Pancreas (tissue), 10 donors: ENCODE measurements around the gene ACSS1. TPM values are rescaled to one million over a fixed set of nuclear protein-coding genes. Genes with fewer than 3 reads are reported as not detected.

ENCODE experiments used
- ATAC-seq, 4 donors: fragments of 200-7000 bp; cut with Tn5 transposase; one replicate each; pipeline versions ENCODE4 v1.8.0 to v1.9.1; 2020; ENCODE audit warnings: mild to moderate bottlenecking in 4 of 4, moderate library complexity in 4 of 4
- DNase-seq, 6 donors: peaks; one replicate each; pipeline ENCODE4 v3.0.0-alpha.2; 2020
- FAIRE-seq: peaks from 2 replicates; lab custom pipeline; 2012; peaks lifted over from hg19 to GRCh38; lab: Jason Lieb, UNC
- H3K27ac ChIP-seq, 4 donors: fragments of 200-600 bp; sonication (generic); 1 replicate in 3 of 4; 2 replicates in 1 of 4; pipeline versions ENCODE4 v1.5.0 to v1.8.0; 2020
- H3K27me3 ChIP-seq, 4 donors: fragments of 200-600 bp; one replicate each; pipeline ENCODE4 v1.8.0; 2021
- H3K36me3 ChIP-seq, 3 donors: fragments of 200-600 bp; sonication (generic) in 1 of 3; one replicate each; pipeline versions ENCODE4 v1.5.0 to v1.8.0; 2020 to 2021
- H3K4me1 ChIP-seq, 3 donors: fragments of 200-600 bp; one replicate each; pipeline ENCODE4 v1.8.0; 2021
- H3K4me3 ChIP-seq, 4 donors: fragments of 200-600 bp; sonication (generic) in 2 of 4; one replicate each; pipeline versions ENCODE4 v1.5.0 to v1.8.0; 2020 to 2021
- H3K9me3 ChIP-seq, 4 donors: fragments of 200-600 bp; one replicate each; pipeline ENCODE4 v1.8.0; 2021
- WGBS, 2 donors: extraction: QIAGEN DNeasy Blood & Tissue Kit; methylation state at CpG; one replicate each; pipeline ENCODE4 v1.1.7; 2013; 5-methylcytosine and 5-hydroxymethylcytosine counted together
- intact Hi-C, 3 donors: fragments of 100-400 bp; cut with DNase I; formaldehyde crosslinking; loops; one replicate each; pipeline versions ENCODE4 v1.11.1 to v1.14.2; 2022
- polyA plus RNA-seq, 2 donors: library from polyadenylated mRNA; stranded (reverse); fragments of 200-250 nt; gene quantifications; one replicate each; pipeline ENCODE4 v1.2.3, GENCODE V29; 2013
- total RNA-seq, 6 donors: library from RNA; stranded (reverse); fragmentation: NEBNext Ultra II Directional in 4 of 6; extraction: Animal tissue kit (Norgen Biotek cat#: 25700) in 4 of 6; gene quantifications; one replicate each; pipeline versions ENCODE4 v1.2.1 to v1.2.4, GENCODE V29; 2021 to 2023
- TF ChIP-seq, protein P1 (sequence below), 4 donors: fragments of 200-600 bp; sonication (generic) in 3 of 4; IDR thresholded peaks; one replicate each; pipeline versions ENCODE4 v1.5.0 to v1.8.0; 2021; ENCODE audit warnings: antibody characterized with exemption in 4 of 4
- donor health status: healthy with polysubstance abuse.
- donor health status: DM: no; HTN: no; CAD: no; lungs with moderate emphysema.
- donor health status: DM: no; HTN: no; CAD: no.
- donor health status: control.
- donor health status: control.
- donor health status: Bipolar disorder and iron deficiency.
- donor health status: DM: yes; HTN: yes; CAD: no.
- donor health status: DM: no; HTN: no; CAD: no.
- donor health status: DM: no; HTN: no; CAD: no.
- donor health status: DM: yes; HTN: yes; CAD: no.

Gene ACSS1
- total and polyA plus RNA-seq, 8 donors: 30.4 to 47.2 (median 36.0) TPM

DNA sequence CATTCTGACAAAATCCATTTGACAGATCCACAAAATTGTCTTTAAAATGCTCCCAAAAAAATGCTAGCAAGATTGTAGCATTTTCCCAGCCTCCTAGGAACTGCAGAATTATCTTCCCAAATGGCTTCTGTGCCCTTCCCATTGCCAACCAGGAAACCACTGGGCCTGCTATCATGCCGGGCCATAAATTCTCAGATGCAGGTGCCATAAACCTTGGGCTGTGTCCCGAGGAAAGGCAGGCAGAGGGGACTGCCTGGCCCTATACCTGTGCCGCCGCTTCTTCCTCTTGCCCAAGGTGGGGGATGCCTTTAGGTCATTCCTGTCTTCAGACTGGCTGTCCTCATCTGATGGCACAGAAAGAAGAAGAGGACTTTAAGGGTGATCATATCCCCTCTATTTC is 21.2 kb upstream of the ACSS1 start:
- H3K36me3 ChIP-seq: no peaks in the 10 kb centered on the region
- TF ChIP-seq, protein P1, sequence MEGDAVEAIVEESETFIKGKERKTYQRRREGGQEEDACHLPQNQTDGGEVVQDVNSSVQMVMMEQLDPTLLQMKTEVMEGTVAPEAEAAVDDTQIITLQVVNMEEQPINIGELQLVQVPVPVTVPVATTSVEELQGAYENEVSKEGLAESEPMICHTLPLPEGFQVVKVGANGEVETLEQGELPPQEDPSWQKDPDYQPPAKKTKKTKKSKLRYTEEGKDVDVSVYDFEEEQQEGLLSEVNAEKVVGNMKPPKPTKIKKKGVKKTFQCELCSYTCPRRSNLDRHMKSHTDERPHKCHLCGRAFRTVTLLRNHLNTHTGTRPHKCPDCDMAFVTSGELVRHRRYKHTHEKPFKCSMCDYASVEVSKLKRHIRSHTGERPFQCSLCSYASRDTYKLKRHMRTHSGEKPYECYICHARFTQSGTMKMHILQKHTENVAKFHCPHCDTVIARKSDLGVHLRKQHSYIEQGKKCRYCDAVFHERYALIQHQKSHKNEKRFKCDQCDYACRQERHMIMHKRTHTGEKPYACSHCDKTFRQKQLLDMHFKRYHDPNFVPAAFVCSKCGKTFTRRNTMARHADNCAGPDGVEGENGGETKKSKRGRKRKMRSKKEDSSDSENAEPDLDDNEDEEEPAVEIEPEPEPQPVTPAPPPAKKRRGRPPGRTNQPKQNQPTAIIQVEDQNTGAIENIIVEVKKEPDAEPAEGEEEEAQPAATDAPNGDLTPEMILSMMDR (IDR thresholded peaks at IDR 0.05): no peak
- H3K27ac ChIP-seq: no peak overlapping the region
- WGBS, 2 donors: 72 to 75% methylated on average over 4 of the region's 4 CpGs
- DNase-seq (no peak), ATAC-seq (no peak), FAIRE-seq (no peak)
- no peak overlapping the region for H3K4me3 ChIP-seq
- peaks cover 4 to 15% (median 10%) of the 10 kb centered on the region in 3 donors for H3K4me1 ChIP-seq
- H3K27me3 ChIP-seq: peaks cover 0 to 29% (median 9%) of the 10 kb centered on the region in 4 donors
- intact Hi-C loops: no loop called here
- no peaks in the 10 kb centered on the region for H3K9me3 ChIP-seq

DNA sequence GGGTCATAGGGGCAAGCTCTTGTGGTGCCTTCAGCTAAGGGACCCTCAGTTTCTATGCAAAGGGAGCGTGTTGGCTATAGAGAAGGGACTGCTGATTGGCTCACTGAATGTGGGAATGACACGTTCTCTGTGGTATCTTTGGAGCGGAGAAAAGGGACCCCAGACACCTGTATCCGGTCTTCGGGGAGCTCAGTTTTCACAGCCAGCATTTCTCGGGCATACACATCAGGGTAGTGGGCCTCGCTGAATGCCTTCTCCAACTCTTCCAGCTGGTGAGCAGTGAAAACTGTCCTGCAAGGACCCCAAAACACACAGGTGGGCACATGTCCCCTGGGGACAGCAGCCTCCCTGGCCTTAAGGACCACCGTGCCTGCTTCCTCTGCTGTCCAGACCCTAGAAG is 20.7 kb upstream of the ACSS1 start:
- no peak overlapping the region for H3K4me3 ChIP-seq
- H3K27me3 ChIP-seq: peaks cover 0 to 28% (median 9%) of the 10 kb centered on the region in 4 donors
- TF ChIP-seq, protein P1 (IDR thresholded peaks at IDR 0.05): no peak
- intact Hi-C loops: no loop called here
- H3K36me3 ChIP-seq: no peaks in the 10 kb centered on the region
- no peak for FAIRE-seq
- WGBS, 2 donors: 73 to 86% methylated on average over 8 of the region's 8 CpGs
- no peak for ATAC-seq
- DNase-seq: no peak
- H3K27ac ChIP-seq: no peak overlapping the region
- H3K4me1 ChIP-seq: peaks cover 0 to 13% (median 6%) of the 10 kb centered on the region in 3 donors
- no peaks in the 10 kb centered on the region for H3K9me3 ChIP-seq

DNA sequence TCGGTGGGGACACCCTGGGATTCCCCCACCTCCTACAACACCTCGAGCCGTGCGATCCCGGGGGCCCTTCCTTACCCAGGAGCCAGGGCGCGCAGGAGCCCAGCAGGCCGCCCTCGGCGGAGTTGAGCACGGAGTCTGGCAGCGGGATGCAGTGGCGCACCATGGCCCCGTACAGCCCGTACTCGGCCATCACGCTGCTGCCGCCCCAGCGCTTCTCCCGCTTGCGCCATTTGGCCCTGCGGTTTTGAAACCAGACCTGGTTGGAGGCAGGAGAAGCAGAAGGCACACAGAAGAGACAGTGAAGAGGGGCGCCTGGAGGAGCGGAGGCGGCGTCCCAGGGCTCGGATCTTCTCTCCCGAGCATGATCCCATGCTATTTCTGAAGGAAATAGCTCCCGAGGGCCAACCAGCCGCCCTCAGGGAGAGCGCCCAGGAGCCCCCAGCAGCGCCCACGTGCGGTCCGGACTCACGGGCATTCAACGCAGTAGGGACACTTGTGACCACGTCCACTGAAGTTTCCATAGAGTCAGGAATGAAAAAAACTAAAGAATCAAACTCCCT is 19.8 kb upstream of the ACSS1 start:
- Histone ChIP-seq H3K9me3 (no peaks in the 10 kb centered on the region), H3K27me3 (peaks cover 0 to 21% (median 7%) of the 10 kb centered on the region in 4 donors), H3K36me3 (no peaks in the 10 kb centered on the region), H3K4me1 (peaks cover 0 to 6% (median 0%) of the 10 kb centered on the region in 3 donors), H3K27ac (no peak overlapping the region), H3K4me3 (peak overlapping the region in 2 of 4 donors; percentile 8 to 21)
- WGBS, 2 donors: 19 to 21% methylated on average over 38 of the region's 38 CpGs
- intact Hi-C loops: no loop called here
- DNase-seq (no peak), FAIRE-seq (no peak), ATAC-seq (peak; percentile 36 to 65 (median 58))
- TF ChIP-seq, protein P1 (IDR thresholded peaks at IDR 0.05): no peak

DNA sequence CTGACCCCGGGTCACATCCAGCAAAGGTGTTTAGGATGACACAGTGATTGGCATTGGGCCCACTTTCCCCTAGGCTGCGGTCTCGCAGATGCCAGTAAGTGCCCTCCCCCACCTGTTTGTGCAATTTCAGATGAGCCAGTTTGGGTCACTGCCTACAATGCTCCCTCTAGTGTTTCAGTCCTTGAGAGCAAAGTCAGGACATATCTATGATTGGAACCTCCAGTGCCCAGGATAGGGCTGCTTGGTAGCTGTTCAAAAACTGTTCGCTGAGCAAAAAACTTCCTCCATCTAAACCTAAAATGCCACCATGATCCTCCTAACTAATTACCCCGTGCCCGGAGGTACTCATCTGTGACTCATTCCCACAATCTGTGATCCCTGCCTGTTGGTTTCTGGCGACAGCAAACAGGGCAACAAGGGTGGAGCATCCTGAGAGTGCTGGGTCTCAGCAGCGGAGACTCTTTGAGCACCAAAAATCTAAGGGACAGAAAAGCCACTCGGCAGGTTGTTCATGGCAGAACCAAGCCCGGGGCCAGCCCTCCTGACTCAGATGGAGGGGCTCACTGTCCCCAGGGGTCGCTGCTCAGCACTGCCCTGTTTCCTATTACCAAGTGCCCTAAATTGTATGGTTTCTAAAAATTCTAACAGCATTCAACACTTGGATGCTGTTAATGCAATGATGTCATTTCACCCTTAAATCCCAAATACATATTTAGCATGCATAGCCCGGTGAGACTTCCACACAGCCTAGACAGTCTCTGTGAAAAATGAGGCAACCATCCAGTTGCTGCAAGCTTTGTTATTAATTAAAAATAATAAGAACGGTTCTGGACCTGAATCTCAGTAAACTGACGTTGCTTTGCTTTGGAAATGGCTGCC is 19.0 kb upstream of the ACSS1 start:
- Histone ChIP-seq H3K36me3 (no peaks in the 10 kb centered on the region), H3K4me1 (peaks cover 0 to 6% (median 0%) of the 10 kb centered on the region in 3 donors), H3K9me3 (no peaks in the 10 kb centered on the region), H3K27ac (no peak overlapping the region), H3K27me3 (peaks cover 0 to 16% (median 6%) of the 10 kb centered on the region in 4 donors), H3K4me3 (peak overlapping the region in 2 of 4 donors; percentile 8 to 21)
- DNase-seq: peak in 3 of 6 donors; percentile 35 to 51 (median 46)
- 32 to 36% methylated on average over 14 of the region's 14 CpGs for WGBS, 2 donors
- intact Hi-C loops: no loop called here
- TF ChIP-seq, protein P1 (IDR thresholded peaks at IDR 0.05): no peak
- FAIRE-seq: no peak
- ATAC-seq: peak; percentile 49 to 77 (median 73)
